Sigmoid colon (tissue), 4 donors: ENCODE measurements around the gene BMERB1.
"Not testable (repeated sequence)": the region's sequence is repeated elsewhere in the genome, so short reads cannot be mapped to it uniquely, and the experiment has no call there.

Experiments
- EP300 ChIP-seq, 4 donors: sonication (generic); formaldehyde crosslinking; IDR thresholded peaks; one replicate each; pipeline ENCODE4 v1.6.1; 2017; ENCODE audit warnings: antibody characterized with exemption in 4 of 4
- POLR2A ChIP-seq, 2 donors: fragments of 450-650 bp; IDR thresholded peaks; one replicate each; pipeline ENCODE4 v1.6.1; 2016; ENCODE audit warnings: antibody characterized with exemption in 2 of 2, mild to moderate bottlenecking in 2 of 2, moderate library complexity in 2 of 2
- POLR2AphosphoS5 ChIP-seq, 4 donors: sonication (generic); formaldehyde crosslinking; IDR thresholded peaks; one replicate each; pipeline ENCODE4 v1.6.1; 2017; ENCODE audit warnings: antibody characterized with exemption in 4 of 4
- TF ChIP-seq, protein P1 (sequence below), 4 experiments: fragments of 450-650 bp in 3 of 4; fragments of 200-600 bp in 1 of 4; IDR thresholded peaks; one replicate each; pipeline ENCODE4 v1.5.1; 2016 to 2019; ENCODE audit warnings: antibody characterized with exemption in 4 of 4, mild to moderate bottlenecking in 3 of 4, moderate library complexity in 2 of 4

GRCh38 chr16:15409476-15409875, 24.9 kb upstream of the BMERB1 start:
- TF ChIP-seq, protein P1, sequence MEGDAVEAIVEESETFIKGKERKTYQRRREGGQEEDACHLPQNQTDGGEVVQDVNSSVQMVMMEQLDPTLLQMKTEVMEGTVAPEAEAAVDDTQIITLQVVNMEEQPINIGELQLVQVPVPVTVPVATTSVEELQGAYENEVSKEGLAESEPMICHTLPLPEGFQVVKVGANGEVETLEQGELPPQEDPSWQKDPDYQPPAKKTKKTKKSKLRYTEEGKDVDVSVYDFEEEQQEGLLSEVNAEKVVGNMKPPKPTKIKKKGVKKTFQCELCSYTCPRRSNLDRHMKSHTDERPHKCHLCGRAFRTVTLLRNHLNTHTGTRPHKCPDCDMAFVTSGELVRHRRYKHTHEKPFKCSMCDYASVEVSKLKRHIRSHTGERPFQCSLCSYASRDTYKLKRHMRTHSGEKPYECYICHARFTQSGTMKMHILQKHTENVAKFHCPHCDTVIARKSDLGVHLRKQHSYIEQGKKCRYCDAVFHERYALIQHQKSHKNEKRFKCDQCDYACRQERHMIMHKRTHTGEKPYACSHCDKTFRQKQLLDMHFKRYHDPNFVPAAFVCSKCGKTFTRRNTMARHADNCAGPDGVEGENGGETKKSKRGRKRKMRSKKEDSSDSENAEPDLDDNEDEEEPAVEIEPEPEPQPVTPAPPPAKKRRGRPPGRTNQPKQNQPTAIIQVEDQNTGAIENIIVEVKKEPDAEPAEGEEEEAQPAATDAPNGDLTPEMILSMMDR (IDR thresholded peaks at IDR 0.05), result not testable (repeated sequence)
- TF ChIP-seq POLR2AphosphoS5, EP300, POLR2A (IDR thresholded peaks at IDR 0.05): not testable (repeated sequence)
